Amygdala (tissue), 56 donors: ENCODE measurements around the gene EPHB1.
"Not testable (repeated sequence)": the region's sequence is repeated elsewhere in the genome, so short reads cannot be mapped to it uniquely, and the experiment has no call there.

Experiments
- DNase-seq, 56 donors: peaks; one replicate each; lab custom pipeline; 2025; lab: John Stamatoyannopoulos, UW

EPHB1 gene

GRCh38 chr3:134933997-134934396, 138.9 kb downstream of the EPHB1 start:
- DNase-seq, result no peak

- DNase-seq, result no peak
These were observed 139.9 kb downstream of the EPHB1 start for GRCh38 chr3:134934933-134935332.

- DNase-seq, result peak in 8 of 56 donors; percentile 6 to 30 (median 15)
These were observed 142.4 kb downstream of the EPHB1 start for GRCh38 chr3:134937256-134938028.

GRCh38 chr3:134938029-134938525, 143.0 kb downstream of the EPHB1 start:
- DNase-seq, result no peak

- no peak for DNase-seq
These were observed 144.9 kb downstream of the EPHB1 start for GRCh38 chr3:134939978-134940377.

- DNase-seq, result no peak
These were observed 146.8 kb downstream of the EPHB1 start for GRCh38 chr3:134941820-134942219.

- no peak for DNase-seq
These were observed 149.4 kb downstream of the EPHB1 start for GRCh38 chr3:134944429-134944828.

- no peak for DNase-seq
These were observed 154.1 kb downstream of the EPHB1 start for GRCh38 chr3:134949150-134949549.

GRCh38 chr3:134952371-134952770, 157.3 kb downstream of the EPHB1 start:
- peak in 19 of 56 donors; percentile 4 to 71 (median 28) for DNase-seq

GRCh38 chr3:134955874-134956273, 160.8 kb downstream of the EPHB1 start:
- no peak for DNase-seq

GRCh38 chr3:134956395-134956794, 161.3 kb downstream of the EPHB1 start:
- DNase-seq, result no peak

- DNase-seq, result no peak
These were observed 161.8 kb downstream of the EPHB1 start for GRCh38 chr3:134956844-134957243.

GRCh38 chr3:134959516-134959915, 164.5 kb downstream of the EPHB1 start:
- no peak for DNase-seq

- no peak for DNase-seq
These were observed 169.2 kb downstream of the EPHB1 start for GRCh38 chr3:134964226-134964625.

- DNase-seq, result peak in 7 of 56 donors; percentile 4 to 29 (median 15)
These were observed 170.9 kb downstream of the EPHB1 start for GRCh38 chr3:134965865-134966481.

GRCh38 chr3:134970895-134971294, 175.8 kb downstream of the EPHB1 start:
- no peak for DNase-seq

- no peak for DNase-seq
These were observed 176.2 kb downstream of the EPHB1 start for GRCh38 chr3:134971306-134971705.

- not testable (repeated sequence) for DNase-seq
These were observed 176.8 kb downstream of the EPHB1 start for GRCh38 chr3:134971907-134972306.

- no peak for DNase-seq
These were observed 177.9 kb downstream of the EPHB1 start for GRCh38 chr3:134972836-134973455.

GRCh38 chr3:134974624-134975023, 179.6 kb downstream of the EPHB1 start:
- DNase-seq, result no peak

- no peak for DNase-seq
These were observed 181.9 kb downstream of the EPHB1 start for GRCh38 chr3:134976948-134977347.
